Lower leg skin (tissue), 4 donors: Measurements from ENCODE around the gene ATG101. TPM values are rescaled to one million over a fixed set of nuclear protein-coding genes. Genes with fewer than 3 reads are reported as not detected.

Experiments used
- DNase-seq, 2 donors: peaks; one replicate each; pipeline ENCODE4 v3.0.0-alpha.2; 2019; ENCODE audit warnings: low spot score in 2 of 2
- H3K4me3 ChIP-seq: fragments of 200-600 bp; sonication (generic); 2 replicates; pipeline ENCODE4 v1.5.1; 2017; ENCODE audit warnings: mild to moderate bottlenecking, low read depth; ENCODE audit not compliant: poor library complexity, severe bottlenecking
- POLR2A ChIP-seq, 2 donors: fragments of 450-650 bp; IDR thresholded peaks; one replicate each; pipeline ENCODE4 v1.6.1; 2016 to 2017; ENCODE audit warnings: antibody characterized with exemption in 2 of 2, mild to moderate bottlenecking in 1 of 2, moderate library complexity in 1 of 2
- WGBS, 2 donors: methylation state at CpG; one replicate each; pipeline ENCODE4 v1.1.5; 2018; 5-methylcytosine and 5-hydroxymethylcytosine counted together
- intact Hi-C: fragments of 100-400 bp; cut with DNase I; formaldehyde crosslinking; loops from one replicate; pipeline ENCODE4 v1.15.0; 2023; ENCODE audit warnings: low total_unique reads
- total RNA-seq, 4 donors: library from RNA; depleted of rRNA; stranded (reverse); fragments of >200 nt; gene quantifications; one replicate each; pipeline ENCODE4 v1.1.0, GENCODE V29; 2016
- TF ChIP-seq, protein P1 (sequence below), 3 donors: fragments of 450-650 bp; IDR thresholded peaks; one replicate each; pipeline ENCODE4 v1.5.1; 2016; ENCODE audit warnings: antibody characterized with exemption in 3 of 3, mild to moderate bottlenecking in 3 of 3, moderate library complexity in 2 of 3

The ATG101 gene
- total RNA-seq, 4 donors from 2014 or later, result 42.6 to 71.6 (median 55.2) TPM

DNA sequence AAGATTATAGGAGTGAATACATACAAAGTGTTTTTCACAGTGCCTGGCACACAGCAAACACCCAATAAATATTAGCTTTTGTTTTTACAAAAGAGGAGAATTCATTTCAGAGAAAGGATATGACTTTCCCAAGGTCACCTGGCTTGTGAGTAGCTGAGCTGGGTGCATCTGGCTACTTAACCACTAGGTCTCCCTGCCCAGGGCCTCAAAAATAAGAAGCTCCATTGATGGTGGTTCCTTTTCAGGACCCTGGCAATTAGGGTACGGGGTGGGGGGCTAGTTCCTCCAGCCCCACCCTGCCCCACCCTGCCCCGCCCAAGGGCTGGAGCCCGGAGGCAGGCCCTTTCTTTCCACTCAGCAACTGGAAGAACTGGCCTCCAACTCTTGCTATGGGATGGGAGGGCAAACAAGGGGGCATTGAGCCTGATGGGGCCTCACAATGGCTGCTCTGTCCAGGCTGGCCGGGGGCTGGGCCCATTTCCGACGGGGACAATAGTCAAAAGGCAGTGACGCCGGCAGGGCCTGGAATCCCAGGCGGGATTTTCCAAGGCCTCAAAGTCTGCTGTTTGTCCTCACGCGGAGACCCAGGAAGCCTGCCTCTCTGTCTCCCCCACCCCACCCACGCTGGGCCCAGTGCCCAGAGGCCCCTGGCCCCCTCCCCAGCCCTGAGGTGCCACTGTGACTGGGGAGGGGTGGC lies 8.2 kb upstream of the ATG101 start:
- 62 to 72% methylated on average over 8 to 11 of the region's 12 CpGs for WGBS, 2 donors
- no peak for TF ChIP-seq POLR2A (IDR thresholded peaks at IDR 0.05)
- TF ChIP-seq, protein P1, sequence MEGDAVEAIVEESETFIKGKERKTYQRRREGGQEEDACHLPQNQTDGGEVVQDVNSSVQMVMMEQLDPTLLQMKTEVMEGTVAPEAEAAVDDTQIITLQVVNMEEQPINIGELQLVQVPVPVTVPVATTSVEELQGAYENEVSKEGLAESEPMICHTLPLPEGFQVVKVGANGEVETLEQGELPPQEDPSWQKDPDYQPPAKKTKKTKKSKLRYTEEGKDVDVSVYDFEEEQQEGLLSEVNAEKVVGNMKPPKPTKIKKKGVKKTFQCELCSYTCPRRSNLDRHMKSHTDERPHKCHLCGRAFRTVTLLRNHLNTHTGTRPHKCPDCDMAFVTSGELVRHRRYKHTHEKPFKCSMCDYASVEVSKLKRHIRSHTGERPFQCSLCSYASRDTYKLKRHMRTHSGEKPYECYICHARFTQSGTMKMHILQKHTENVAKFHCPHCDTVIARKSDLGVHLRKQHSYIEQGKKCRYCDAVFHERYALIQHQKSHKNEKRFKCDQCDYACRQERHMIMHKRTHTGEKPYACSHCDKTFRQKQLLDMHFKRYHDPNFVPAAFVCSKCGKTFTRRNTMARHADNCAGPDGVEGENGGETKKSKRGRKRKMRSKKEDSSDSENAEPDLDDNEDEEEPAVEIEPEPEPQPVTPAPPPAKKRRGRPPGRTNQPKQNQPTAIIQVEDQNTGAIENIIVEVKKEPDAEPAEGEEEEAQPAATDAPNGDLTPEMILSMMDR (IDR thresholded peaks at IDR 0.05), result no peak
- intact Hi-C loops, result no loop called here
- DNase-seq, result no peak
- H3K4me3 ChIP-seq, result no peak overlapping the region

DNA sequence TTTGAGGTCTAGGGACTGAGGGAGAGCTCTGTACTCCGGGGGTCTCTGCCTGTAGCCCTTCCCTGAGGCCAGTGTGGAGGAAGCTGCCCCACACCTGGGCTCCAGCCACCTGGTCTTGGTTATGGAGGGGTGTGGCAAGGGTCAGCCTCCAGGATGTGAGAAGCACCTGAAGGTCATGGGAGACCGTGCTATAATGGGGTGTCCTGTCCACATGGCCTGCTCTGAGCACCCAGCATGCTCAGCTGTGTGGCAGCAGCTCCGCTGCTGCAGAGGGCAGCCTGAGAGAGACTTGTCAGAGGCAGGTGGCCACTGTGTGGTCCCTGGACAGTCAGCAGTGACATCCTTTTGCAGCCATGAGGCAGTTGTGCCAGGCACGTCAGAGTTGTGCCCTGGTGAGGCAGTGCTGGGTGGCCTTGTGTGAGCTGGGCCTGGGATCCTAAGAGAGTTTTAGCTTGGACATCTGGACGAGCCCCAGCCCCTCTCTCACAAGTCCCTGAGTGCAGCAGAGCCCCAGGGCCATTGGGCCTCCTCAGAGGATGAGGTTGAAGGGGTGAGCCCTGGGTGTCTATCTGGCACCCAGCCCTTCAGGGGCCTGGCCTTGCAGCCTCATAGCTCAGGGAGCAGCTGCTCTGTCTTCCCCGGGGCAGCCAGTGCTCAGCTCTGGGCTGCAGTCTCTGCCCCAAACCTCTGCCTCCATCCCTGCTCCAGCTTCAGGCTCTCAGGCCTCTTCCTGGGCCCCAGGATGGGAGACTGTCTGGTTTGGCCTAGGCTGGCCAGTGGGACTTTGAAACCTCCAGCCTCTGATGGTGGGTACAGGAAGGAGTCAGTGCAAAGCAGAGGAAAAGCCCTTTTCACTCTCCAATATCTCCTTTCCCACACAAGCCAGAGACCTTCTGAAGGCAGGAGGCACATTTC lies 7.4 kb upstream of the ATG101 start:
- no peak overlapping the region for H3K4me3 ChIP-seq
- DNase-seq, result no peak
- TF ChIP-seq, protein P1 (IDR thresholded peaks at IDR 0.05), result no peak
- no peak for TF ChIP-seq POLR2A (IDR thresholded peaks at IDR 0.05)
- intact Hi-C loops, result no loop called here
- 72 to 91% methylated on average over 4 to 5 of the region's 6 CpGs for WGBS, 2 donors

DNA sequence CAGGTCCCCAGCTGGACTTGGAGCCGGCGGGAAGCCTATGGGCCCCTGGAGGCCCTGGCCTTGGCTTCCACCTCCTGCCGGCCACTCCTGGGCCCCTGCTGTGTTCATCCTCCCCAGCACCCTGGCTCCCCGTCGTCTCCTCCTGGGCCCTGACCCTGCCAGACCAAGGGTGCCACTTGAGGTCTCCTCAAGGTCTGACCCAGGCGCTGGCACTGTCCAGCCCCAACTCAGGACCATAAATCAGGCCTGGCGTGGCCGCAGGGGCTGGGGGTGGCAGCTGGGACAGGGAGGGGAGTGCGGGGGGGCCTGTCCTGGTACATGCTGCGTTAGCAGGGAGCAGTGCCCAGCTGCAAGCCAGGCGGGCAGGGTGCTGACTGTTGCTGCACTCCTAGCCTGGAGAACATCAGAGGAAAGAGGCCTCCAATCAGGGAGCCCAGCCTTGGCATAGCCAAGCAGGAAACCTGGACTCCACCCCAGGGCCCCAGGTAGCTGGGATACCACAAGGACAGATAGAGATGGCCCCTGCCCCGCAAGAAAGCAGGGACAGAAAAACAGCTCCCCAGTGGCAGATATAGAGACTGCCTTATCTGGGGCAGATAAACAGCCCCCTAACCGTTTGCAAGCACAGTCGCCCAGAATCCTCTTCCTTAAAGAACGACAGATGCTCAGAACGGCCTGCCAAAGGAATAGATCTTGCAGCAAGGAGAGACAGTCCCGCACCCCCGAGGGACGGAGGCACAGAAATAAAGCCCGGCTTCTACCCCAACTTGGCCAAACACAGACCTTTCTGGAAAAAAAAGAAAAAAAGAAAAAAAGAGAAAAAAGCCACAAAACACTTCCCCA lies 6.5 kb upstream of the ATG101 start:
- intact Hi-C loops, result no loop called here
- DNase-seq, result no peak
- H3K4me3 ChIP-seq, result no peak overlapping the region
- WGBS, 2 donors, result 60 to 74% methylated on average over 17 to 19 of the region's 20 CpGs
- TF ChIP-seq, protein P1 (IDR thresholded peaks at IDR 0.05), result no peak
- no peak for TF ChIP-seq POLR2A (IDR thresholded peaks at IDR 0.05)

DNA sequence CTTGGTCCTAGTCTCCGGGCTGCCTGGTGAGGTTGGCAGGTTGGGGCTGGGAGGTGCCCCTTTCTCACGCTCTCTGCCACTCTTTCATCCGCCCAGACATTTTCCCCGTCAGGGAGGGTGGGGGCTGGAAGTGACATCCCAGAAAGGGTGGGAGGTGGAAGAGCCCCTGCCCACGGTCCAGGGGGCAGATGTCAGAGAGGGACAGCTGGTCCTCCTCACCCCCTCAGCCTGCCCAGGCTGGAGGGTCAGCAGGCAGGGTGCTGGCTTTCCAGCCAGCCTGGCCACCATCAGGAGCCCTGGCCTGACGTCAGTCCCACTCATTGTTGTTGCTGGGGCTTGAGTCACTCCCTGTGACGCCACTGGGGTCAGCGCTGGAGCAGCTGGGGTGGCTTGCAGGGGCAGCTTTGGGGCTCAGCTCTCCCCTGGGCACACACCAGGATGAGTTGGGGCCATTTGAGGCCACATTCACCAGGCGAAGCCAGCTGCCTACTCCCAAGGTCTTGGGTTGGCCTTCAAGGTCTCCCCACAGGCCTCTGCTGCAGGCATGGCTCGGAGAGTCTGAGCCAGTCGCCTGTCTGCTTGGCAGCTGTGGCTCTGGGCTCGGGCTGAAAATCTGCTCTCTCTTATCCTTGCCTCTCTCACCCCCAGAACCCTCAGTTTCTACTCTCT lies 5.7 kb upstream of the ATG101 start:
- no peak for DNase-seq
- intact Hi-C loops, result no loop called here
- no peak for TF ChIP-seq POLR2A (IDR thresholded peaks at IDR 0.05)
- TF ChIP-seq, protein P1 (IDR thresholded peaks at IDR 0.05), result no peak
- 51 to 57% methylated on average over 9 to 12 of the region's 12 CpGs for WGBS, 2 donors
- H3K4me3 ChIP-seq, result no peak overlapping the region
